IPS-15b (cell line): ENCODE data around the gene UNC80.

Experiments used
- H3K27me3 ChIP-seq: one replicate; pipeline ENCODE4 v1.6.1; 2013; ENCODE audit warnings: low read length; ENCODE audit not compliant: control insufficient read depth, insufficient read depth
- H3K36me3 ChIP-seq: one replicate; pipeline ENCODE4 v1.6.1; 2013; ENCODE audit warnings: low read length; ENCODE audit not compliant: control insufficient read depth, insufficient read depth
- H3K4me1 ChIP-seq: one replicate; pipeline ENCODE4 v1.6.1; 2013; ENCODE audit warnings: mild to moderate bottlenecking, low read length; ENCODE audit not compliant: control insufficient read depth, insufficient read depth
- H3K4me3 ChIP-seq: one replicate; pipeline ENCODE4 v1.5.1; 2013; ENCODE audit warnings: low read depth, low read length
- H3K9ac ChIP-seq: one replicate; pipeline ENCODE4 v1.6.1; 2013; ENCODE audit warnings: low read depth, mild to moderate bottlenecking, low read length
- H3K9me3 ChIP-seq: one replicate; pipeline ENCODE4 v1.6.1; 2013; ENCODE audit warnings: mild to moderate bottlenecking, low read length; ENCODE audit not compliant: control insufficient read depth, insufficient read depth

UNC80 gene

GRCh38 chr2:209917154-209917771, 145.6 kb downstream of the UNC80 start:
- H3K27me3 ChIP-seq: no peaks in the 10 kb centered on the region
- no peak overlapping the region for H3K4me3 ChIP-seq
- H3K9ac ChIP-seq: no peak overlapping the region
- H3K4me1 ChIP-seq: no peaks in the 10 kb centered on the region
- no peaks in the 10 kb centered on the region for H3K9me3 ChIP-seq
- H3K36me3 ChIP-seq: no peaks in the 10 kb centered on the region

- H3K36me3 ChIP-seq: no peaks in the 10 kb centered on the region
- no peak overlapping the region for H3K4me3 ChIP-seq
- H3K9me3 ChIP-seq: no peaks in the 10 kb centered on the region
- H3K9ac ChIP-seq: no peak overlapping the region
- H3K4me1 ChIP-seq: no peaks in the 10 kb centered on the region
- H3K27me3 ChIP-seq: no peaks in the 10 kb centered on the region
Observed at GRCh38 chr2:209918251-209918650, 146.6 kb downstream of the UNC80 start.

- Histone ChIP-seq H3K36me3 (no peaks in the 10 kb centered on the region), H3K4me1 (no peaks in the 10 kb centered on the region), H3K27me3 (no peaks in the 10 kb centered on the region), H3K9me3 (no peaks in the 10 kb centered on the region), H3K4me3 (no peak overlapping the region), H3K9ac (no peak overlapping the region)
Observed at GRCh38 chr2:209922116-209922515, 150.5 kb downstream of the UNC80 start.

GRCh38 chr2:209929369-209929768, 157.7 kb downstream of the UNC80 start:
- no peak overlapping the region for H3K9ac ChIP-seq
- H3K9me3 ChIP-seq: no peaks in the 10 kb centered on the region
- H3K4me1 ChIP-seq: no peaks in the 10 kb centered on the region
- H3K36me3 ChIP-seq: no peaks in the 10 kb centered on the region
- no peak overlapping the region for H3K4me3 ChIP-seq
- no peaks in the 10 kb centered on the region for H3K27me3 ChIP-seq

GRCh38 chr2:209933499-209934483, 162.2 kb downstream of the UNC80 start:
- Histone ChIP-seq H3K27me3 (no peaks in the 10 kb centered on the region), H3K4me3 (no peak overlapping the region), H3K36me3 (no peaks in the 10 kb centered on the region), H3K4me1 (no peaks in the 10 kb centered on the region), H3K9me3 (no peaks in the 10 kb centered on the region), H3K9ac (no peak overlapping the region)

- Histone ChIP-seq H3K27me3 (no peaks in the 10 kb centered on the region), H3K9ac (no peak overlapping the region), H3K4me3 (no peak overlapping the region), H3K9me3 (no peaks in the 10 kb centered on the region), H3K4me1 (no peaks in the 10 kb centered on the region), H3K36me3 (no peaks in the 10 kb centered on the region)
Observed at GRCh38 chr2:209936106-209936666, 164.6 kb downstream of the UNC80 start.

- Histone ChIP-seq H3K9me3 (no peaks in the 10 kb centered on the region), H3K9ac (no peak overlapping the region), H3K27me3 (no peaks in the 10 kb centered on the region), H3K4me3 (no peak overlapping the region), H3K36me3 (no peaks in the 10 kb centered on the region), H3K4me1 (no peaks in the 10 kb centered on the region)
Observed at GRCh38 chr2:209937893-209938292, 166.3 kb downstream of the UNC80 start.

- Histone ChIP-seq H3K27me3 (no peaks in the 10 kb centered on the region), H3K9ac (no peak overlapping the region), H3K9me3 (no peaks in the 10 kb centered on the region), H3K4me1 (no peaks in the 10 kb centered on the region), H3K4me3 (no peak overlapping the region), H3K36me3 (no peaks in the 10 kb centered on the region)
Observed at GRCh38 chr2:209938906-209939305, 167.3 kb downstream of the UNC80 start.

GRCh38 chr2:209940936-209941335, 169.3 kb downstream of the UNC80 start:
- Histone ChIP-seq H3K4me3 (no peak overlapping the region), H3K36me3 (no peaks in the 10 kb centered on the region), H3K9ac (no peak overlapping the region), H3K4me1 (no peaks in the 10 kb centered on the region), H3K9me3 (no peaks in the 10 kb centered on the region), H3K27me3 (no peaks in the 10 kb centered on the region)

GRCh38 chr2:209942426-209942825, 170.8 kb downstream of the UNC80 start:
- no peak overlapping the region for H3K4me3 ChIP-seq
- no peaks in the 10 kb centered on the region for H3K4me1 ChIP-seq
- H3K9ac ChIP-seq: no peak overlapping the region
- no peaks in the 10 kb centered on the region for H3K36me3 ChIP-seq
- H3K9me3 ChIP-seq: no peaks in the 10 kb centered on the region
- H3K27me3 ChIP-seq: no peaks in the 10 kb centered on the region

GRCh38 chr2:209942936-209943605, 171.4 kb downstream of the UNC80 start:
- Histone ChIP-seq H3K36me3 (no peaks in the 10 kb centered on the region), H3K4me3 (no peak overlapping the region), H3K27me3 (no peaks in the 10 kb centered on the region), H3K4me1 (no peaks in the 10 kb centered on the region), H3K9ac (no peak overlapping the region), H3K9me3 (no peaks in the 10 kb centered on the region)
